H9 (cell line): Measurements from ENCODE around the gene MUC22. TPM values are rescaled to one million over a fixed set of nuclear protein-coding genes. Genes with fewer than 3 reads are reported as not detected.
A peak's percentile ranks its signal among the peaks of the same experiment; 100 is the strongest.

ENCODE experiments used
- DNase-seq: peaks from one replicate; pipeline ENCODE4 v3.0.0-alpha.2; 2017
- H2AFZ ChIP-seq: one replicate; pipeline ENCODE4 v1.6.1; 2013; ENCODE audit warnings: mild to moderate bottlenecking, low read length, control low read depth, moderate library complexity
- H2AK5ac ChIP-seq: 2 replicates; pipeline ENCODE4 v1.6.1; 2013; ENCODE audit warnings: low read length, control low read depth, mixed read lengths; ENCODE audit not compliant: insufficient read length
- H2BK120ac ChIP-seq: one replicate; pipeline ENCODE4 v1.6.1; 2013; ENCODE audit warnings: low read depth, mild to moderate bottlenecking, low read length, control low read depth, inconsistent platforms; ENCODE audit not compliant: poor library complexity, severe bottlenecking
- H2BK12ac ChIP-seq: 2 replicates; pipeline ENCODE4 v1.6.1; 2013; ENCODE audit warnings: low read length, control low read depth, mixed read lengths, low read depth; ENCODE audit not compliant: insufficient read length
- H2BK15ac ChIP-seq: 2 replicates; pipeline ENCODE4 v1.6.1; 2013; ENCODE audit warnings: low read depth, low read length, control low read depth
- H2BK20ac ChIP-seq: one replicate; pipeline ENCODE4 v1.6.1; 2013; ENCODE audit warnings: low read depth, mild to moderate bottlenecking, low read length, control low read depth, inconsistent platforms; ENCODE audit not compliant: poor library complexity, severe bottlenecking
- H2BK5ac ChIP-seq: 2 replicates; pipeline ENCODE4 v1.6.1; 2013; ENCODE audit warnings: low read length, control low read depth, mixed read lengths; ENCODE audit not compliant: insufficient read length
- H3K14ac ChIP-seq: 2 replicates; pipeline ENCODE4 v1.6.1; 2013; ENCODE audit warnings: low read length, control low read depth; ENCODE audit not compliant: insufficient read depth
- H3K18ac ChIP-seq: 2 replicates; pipeline ENCODE4 v1.6.1; 2013; ENCODE audit warnings: low read depth, mild to moderate bottlenecking, mixed read lengths, low read length, control low read depth; ENCODE audit not compliant: insufficient read length
- H3K23ac ChIP-seq: 2 replicates; pipeline ENCODE4 v1.6.1; 2013; ENCODE audit warnings: low read length, control low read depth, mixed read lengths, low read depth; ENCODE audit not compliant: insufficient read length
- H3K23me2 ChIP-seq: 2 replicates; pipeline ENCODE4 v1.6.1; 2013; ENCODE audit warnings: low read depth, mild to moderate bottlenecking, mixed read lengths, low read length, control low read depth; ENCODE audit not compliant: insufficient read length, poor library complexity, severe bottlenecking
- H3K27ac ChIP-seq: 2 replicates; pipeline ENCODE4 v1.5.1; 2013; ENCODE audit warnings: low read length, control low read depth, mixed read lengths, low read depth; ENCODE audit not compliant: insufficient read length
- H3K27me3 ChIP-seq: 2 replicates; pipeline ENCODE4 v1.6.1; 2013; ENCODE audit warnings: low read length, control low read depth, inconsistent platforms; ENCODE audit not compliant: insufficient read depth
- H3K4ac ChIP-seq: 2 replicates; pipeline ENCODE4 v1.6.1; 2013; ENCODE audit warnings: low read depth, mild to moderate bottlenecking, control low read depth, inconsistent platforms, low read length, moderate library complexity
- H3K4me1 ChIP-seq: 2 replicates; pipeline ENCODE4 v1.6.1; 2013; ENCODE audit warnings: low read length, control low read depth, inconsistent platforms; ENCODE audit not compliant: insufficient read depth
- H3K4me2 ChIP-seq: 2 replicates; pipeline ENCODE4 v1.6.1; 2013; ENCODE audit warnings: low read length, control low read depth, mixed read lengths; ENCODE audit not compliant: insufficient read length, insufficient read depth
- H3K56ac ChIP-seq: 2 replicates; pipeline ENCODE4 v1.6.1; 2013; ENCODE audit warnings: low read depth, mild to moderate bottlenecking, mixed read lengths, low read length, control low read depth; ENCODE audit not compliant: insufficient read length
- H3K79me1 ChIP-seq: 2 replicates; pipeline ENCODE4 v1.6.1; 2013; ENCODE audit warnings: low read depth, mild to moderate bottlenecking, moderate library complexity, low read length, control low read depth, inconsistent platforms; ENCODE audit not compliant: insufficient read depth, poor library complexity, severe bottlenecking
- H3K79me2 ChIP-seq: 2 replicates; pipeline ENCODE4 v1.6.1; 2013; ENCODE audit warnings: low read length, control low read depth, inconsistent platforms; ENCODE audit not compliant: insufficient read depth
- H3K9ac ChIP-seq: 2 replicates; pipeline ENCODE4 v1.6.1; 2013; ENCODE audit warnings: low read length, control low read depth, mixed read lengths; ENCODE audit not compliant: insufficient read length; ENCODE audit errors: extremely low read depth
- H3K9me3 ChIP-seq: one replicate; pipeline ENCODE4 v1.6.1; 2013; ENCODE audit warnings: low read depth, low read length, inconsistent platforms; ENCODE audit not compliant: control insufficient read depth
- H3T11ph ChIP-seq: one replicate; pipeline ENCODE4 v1.6.1; 2013; ENCODE audit warnings: mild to moderate bottlenecking, low read length, control low read depth, inconsistent platforms
- H4K20me1 ChIP-seq: one replicate; pipeline ENCODE4 v1.6.1; 2013; ENCODE audit not compliant: control insufficient read depth, insufficient read length, insufficient read depth
- H4K5ac ChIP-seq: 2 replicates; pipeline ENCODE4 v1.6.1; 2013; ENCODE audit warnings: low read depth, mild to moderate bottlenecking, mixed read lengths, low read length, control low read depth; ENCODE audit not compliant: insufficient read length
- H4K8ac ChIP-seq: replicated peaks from 2 replicates; pipeline ENCODE4 v1.6.1; 2013; ENCODE audit warnings: low read length, control low read depth, mixed read lengths, low read depth; ENCODE audit not compliant: insufficient read length
- H4K91ac ChIP-seq: 2 replicates; pipeline ENCODE4 v1.6.1; 2013; ENCODE audit warnings: low read depth, mild to moderate bottlenecking, moderate library complexity, mixed read lengths, low read length, control low read depth; ENCODE audit not compliant: insufficient read length
- H3K27ac Mint-ChIP-seq, 3 experiments: 2 replicates in 2 of 3; 3 replicates in 1 of 3; pipeline ENCODE4 v1.8.0; 2020 to 2021; ENCODE audit warnings: mixed read lengths in 3 of 3, mild to moderate bottlenecking in 1 of 3, moderate library complexity in 1 of 3
- H3K27me3 Mint-ChIP-seq: 2 replicates; pipeline ENCODE4 v1.8.0; 2021; ENCODE audit warnings: low read depth, mild to moderate bottlenecking, moderate library complexity, mixed read lengths
- H3K36me3 Mint-ChIP-seq, 3 experiments: 2 replicates in 2 of 3; 3 replicates in 1 of 3; pipeline ENCODE4 v1.8.0; 2020 to 2021; ENCODE audit warnings: low read depth in 3 of 3, mixed read lengths in 3 of 3; ENCODE audit not compliant: insufficient read depth in 1 of 3
- H3K4me1 Mint-ChIP-seq, 2 experiments: 2 replicates each; pipeline ENCODE4 v1.8.0; 2020; ENCODE audit warnings: mixed read lengths in 2 of 2
- H3K4me3 Mint-ChIP-seq, 2 experiments: 2 replicates in 1 of 2; 3 replicates in 1 of 2; pipeline ENCODE4 v1.8.0; 2020 to 2021; ENCODE audit warnings: mild to moderate bottlenecking in 2 of 2, mixed read lengths in 2 of 2, moderate library complexity in 1 of 2
- H3K9me3 Mint-ChIP-seq, 2 experiments: 2 replicates in 1 of 2; 3 replicates in 1 of 2; pipeline ENCODE4 v1.8.0; 2020; ENCODE audit warnings: mild to moderate bottlenecking in 2 of 2, mixed read lengths in 2 of 2, moderate library complexity in 1 of 2
- CTCF ChIP-seq: fragments of 200-600 bp; sonication (generic); conservative IDR thresholded peaks from 3 replicates; pipeline ENCODE4 v1.8.0; 2021; ENCODE audit warnings: antibody characterized with exemption, mild to moderate bottlenecking
- WGBS: extraction: QIAGEN DNeasy Blood & Tissue Kit; methylation state at CpG from one replicate; pipeline ENCODE4 v1.1.7; 2013; ENCODE audit warnings: missing lambda C conversion rate, low lambda C conversion rate, mixed read lengths; ENCODE audit not compliant: insufficient read length; ENCODE audit errors: extremely low coverage; 5-methylcytosine and 5-hydroxymethylcytosine counted together
- total RNA-seq: library from RNA; stranded (reverse); gene quantifications from 2 replicates; pipeline ENCODE4 v1.2.1, GENCODE V29; 2021

MUC22 gene
- total RNA-seq, 1 experiment from 2014 or later = not detected

- no peak overlapping the region for H2BK5ac ChIP-seq
- no peak overlapping the region for H2AK5ac ChIP-seq
- Mint-ChIP-seq H3K4me3 (no peak overlapping the region), H3K27me3 (no peaks in the 10 kb centered on the region), H3K36me3 (no peaks in the 10 kb centered on the region), H3K9me3 (no peaks in the 10 kb centered on the region; a peak in 1 of 5 replicates), H3K4me1 (peaks cover 19 to 23% of the 10 kb centered on the region in 2 experiments), H3K27ac (no peak overlapping the region)
- H3T11ph ChIP-seq = no peak overlapping the region
- H3K4me2 ChIP-seq = no peak overlapping the region
- H2BK20ac ChIP-seq = no peak overlapping the region
- H2BK15ac ChIP-seq = no peak overlapping the region
- H4K91ac ChIP-seq = no peak overlapping the region
- no peaks in the 10 kb centered on the region for H4K20me1 ChIP-seq
- no peak overlapping the region for H3K27ac ChIP-seq
- H4K8ac ChIP-seq = no peak overlapping the region
- no peak for DNase-seq
- no peaks in the 10 kb centered on the region for H3K79me2 ChIP-seq
- no peaks in the 10 kb centered on the region for H3K79me1 ChIP-seq
- H2AFZ ChIP-seq = no peak overlapping the region
- H3K4me1 ChIP-seq = no peaks in the 10 kb centered on the region
- H2BK120ac ChIP-seq = no peak overlapping the region
- no peaks in the 10 kb centered on the region for H3K9me3 ChIP-seq
- H3K56ac ChIP-seq = no peak overlapping the region
- no peak for TF ChIP-seq CTCF
- H3K4ac ChIP-seq = no peak overlapping the region
- no peak overlapping the region for H4K5ac ChIP-seq
- H3K14ac ChIP-seq = peak overlapping the region; percentile 32; the same call in 1 of the 2 replicates
- no peaks in the 10 kb centered on the region for H3K23me2 ChIP-seq
- no CpG with 5 or more reads among the region's 8 CpGs for WGBS
- no peaks in the 10 kb centered on the region for H3K27me3 ChIP-seq
- no peak overlapping the region for H3K9ac ChIP-seq
- H3K18ac ChIP-seq = no peak overlapping the region
- H2BK12ac ChIP-seq = no peak overlapping the region
- no peak overlapping the region for H3K23ac ChIP-seq
These were observed 43.6 kb downstream of the MUC22 start for GRCh38 chr6:31053873-31054272.
